Bronchial epithelial cell (primary cell): Measurements from ENCODE around the gene TJP3. TPM values are rescaled to one million over a fixed set of nuclear protein-coding genes. Genes with fewer than 3 reads are reported as not detected.

Source experiments
- DNase-seq: peaks from one replicate; pipeline ENCODE4 v3.0.0-alpha.2; 2010; ENCODE audit warnings: low read depth
- FAIRE-seq: peaks from 2 replicates; lab custom pipeline; 2011; peaks lifted over from hg19 to GRCh38; lab: Jason Lieb, UNC
- H3K27me3 ChIP-seq: 2 replicates; pipeline ENCODE4 v1.5.1; 2011; ENCODE audit warnings: low read length; ENCODE audit not compliant: control insufficient read depth, insufficient read depth
- H3K36me3 ChIP-seq: 2 replicates; pipeline ENCODE4 v1.5.1; 2011; ENCODE audit warnings: low read length; ENCODE audit not compliant: control insufficient read depth, insufficient read depth
- H3K4me3 ChIP-seq: 2 replicates; pipeline ENCODE4 v1.5.1; 2011; ENCODE audit warnings: mild to moderate bottlenecking, low read depth, low read length, control low read depth
- CTCF ChIP-seq: IDR thresholded peaks from 2 replicates; pipeline ENCODE4 v1.5.1; 2011; ENCODE audit warnings: mild to moderate bottlenecking, moderate library complexity, low read length, control low read depth, inconsistent platforms; ENCODE audit not compliant: insufficient read depth, severe bottlenecking
- total RNA-seq: library from RNA; depleted of rRNA; stranded (reverse); fragments of >200 nt; gene quantifications from 2 replicates; pipeline ENCODE4 v1.2.1, GENCODE V29; 2014

TJP3 gene
- total RNA-seq, 1 donor from 2014 or later = 2.1 TPM

GRCh38 chr19:3683405-3684053 lies 24.7 kb upstream of the TJP3 start:
- FAIRE-seq (no peak), DNase-seq (no peak)
- Histone ChIP-seq H3K27me3 (no peaks in the 10 kb centered on the region), H3K36me3 (peaks cover 3% of the 10 kb centered on the region), H3K4me3 (no peak overlapping the region)
- TF ChIP-seq CTCF = no peak

- peaks cover 3% of the 10 kb centered on the region for H3K36me3 ChIP-seq
- DNase-seq (no peak), FAIRE-seq (no peak)
- no peaks in the 10 kb centered on the region for H3K27me3 ChIP-seq
- no peak overlapping the region for H3K4me3 ChIP-seq
- no peak for TF ChIP-seq CTCF
Observed at GRCh38 chr19:3684054-3684816, 23.9 kb upstream of the TJP3 start.

- Histone ChIP-seq H3K4me3 (no peak overlapping the region), H3K36me3 (peaks cover 3% of the 10 kb centered on the region), H3K27me3 (no peaks in the 10 kb centered on the region)
- DNase-seq = no peak
- no peak for FAIRE-seq
- TF ChIP-seq CTCF = no peak
Observed at GRCh38 chr19:3684817-3685410, 23.3 kb upstream of the TJP3 start.

GRCh38 chr19:3687393-3687773 lies 20.8 kb upstream of the TJP3 start:
- Histone ChIP-seq H3K27me3 (no peaks in the 10 kb centered on the region), H3K4me3 (no peak overlapping the region), H3K36me3 (peaks cover 5% of the 10 kb centered on the region)
- no peak for DNase-seq
- TF ChIP-seq CTCF = no peak
- FAIRE-seq = peak; percentile 91

GRCh38 chr19:3687774-3688706 lies 20.1 kb upstream of the TJP3 start:
- H3K36me3 ChIP-seq = peaks cover 5% of the 10 kb centered on the region
- FAIRE-seq = no peak
- TF ChIP-seq CTCF = no peak
- DNase-seq = peak; percentile 23
- no peaks in the 10 kb centered on the region for H3K27me3 ChIP-seq
- no peak overlapping the region for H3K4me3 ChIP-seq
